Erythroblast (primary cell): ENCODE data around the gene TMEM242.

Experiments used
- GATA1 ChIP-seq: IDR thresholded peaks from 2 replicates; pipeline ENCODE4 v1.6.1; 2011; ENCODE audit warnings: low read depth, mild to moderate bottlenecking, control low read depth, low read length, moderate library complexity
- POLR2A ChIP-seq: IDR thresholded peaks from 2 replicates; pipeline ENCODE4 v1.6.1; 2011; ENCODE audit warnings: mild to moderate bottlenecking, low read length

GRCh38 chr6:157264701-157265100 lies 58.6 kb downstream of the TMEM242 start:
- TF ChIP-seq POLR2A, result no peak
- no peak for TF ChIP-seq GATA1
